ENCODE data around the gene SKOR1. TPM values are rescaled to one million over a fixed set of nuclear protein-coding genes. Genes with fewer than 3 reads are reported as not detected.

SKOR1 gene
- total and polyA plus RNA-seq, 10 of the 15 experiments (the other 5 are each of a cell fraction or from before 2014, with no cell fraction given): 0.04 to 0.36 (median 0.10) TPM; not detected in 4

DNA sequence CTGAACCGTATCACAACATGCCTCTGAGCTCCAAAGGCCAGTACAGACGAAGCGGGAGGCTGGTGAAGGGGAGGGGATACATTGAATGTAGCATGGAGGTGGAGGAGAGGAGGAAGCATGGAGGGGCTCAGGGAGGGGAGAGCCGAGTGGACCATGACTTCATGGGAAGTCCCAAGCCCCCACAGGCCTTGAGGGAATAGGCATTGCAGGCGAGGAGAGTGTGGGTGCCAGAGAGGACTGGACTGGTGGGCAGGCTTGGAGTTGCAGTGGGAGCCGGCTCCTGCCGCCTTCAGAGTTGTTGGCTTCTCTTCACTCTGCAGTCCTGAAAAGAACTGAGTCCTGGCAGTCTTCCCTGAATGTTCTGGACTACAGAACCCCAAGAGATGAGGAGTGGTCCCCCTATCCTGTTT lies 17.8 kb downstream of the SKOR1 start:
- Histone ChIP-seq H3K9ac (ENCODE audit: control insufficient read depth, insufficient read depth, low read length) (no peak overlapping the region), H3K4me3 (no peak overlapping the region), H3K9me3 (replicated peaks; ENCODE audit: control insufficient read depth, insufficient read depth, low read length) (no peaks in the 10 kb centered on the region), H3K4me1 (ENCODE audit: control insufficient read depth, insufficient read depth, low read length) (peaks cover 13% of the 10 kb centered on the region), H3K27me3 (replicated peaks in 1 of 2; ENCODE audit: control insufficient read depth in 2 of 2, insufficient read depth in 2 of 2, low read length in 1 of 2) (no peaks in the 10 kb centered on the region), H3K79me2 (ENCODE audit: control insufficient read depth, insufficient read depth, low read length) (no peaks in the 10 kb centered on the region; the same call in 1 of the 2 replicates), H4K20me1 (ENCODE audit: control insufficient read depth, insufficient read depth) (no peaks in the 10 kb centered on the region), H3K27ac (ENCODE audit: control insufficient read depth, insufficient read depth) (no peak overlapping the region), H2AFZ (ENCODE audit: control insufficient read depth, low read depth, low read length) (no peak overlapping the region), H3K4me2 (ENCODE audit: control insufficient read depth, insufficient read depth) (no peak overlapping the region), H3K36me3 (ENCODE audit: control insufficient read depth in 2 of 2, insufficient read depth in 2 of 2, low read length in 1 of 2) (no peaks in the 10 kb centered on the region)
- ChIA-PET SMC1A (ENCODE audit: uncharacterized antibody, unreplicated experiment) (no interaction called here), POLR2A (interaction anchor here (0.9 kb wide), 1 partner anchor 11 kb away, joined by 3 read pairs; no protein-coding TSS in a partner anchor), RAD21 (ENCODE audit: unreplicated experiment) (no interaction called here), CTCF (no interaction called here)
- no peak for TF ChIP-seq NBN (IDR thresholded peaks at IDR 0.05)
- no peak for TF ChIP-seq JUNB (IDR thresholded peaks at IDR 0.05)
- DNase-seq (ENCODE audit: low read depth, low spot score) (no peak), ATAC-seq (no peak), FAIRE-seq (no peak)
- WGBS (ENCODE audit: insufficient coverage, insufficient replicate concordance, low lambda C conversion rate, missing lambda C conversion rate): 66% methylated on average over 7 of the region's 7 CpGs
- no TSS peak for BruUV-seq (replicated peaks)
- intact Hi-C loops (cut with micrococcal nuclease; ENCODE audit: unreplicated experiment) (loop anchor here (5.0 to 10.0 kb wide), 2 partner anchors 321 to 758 kb away; partner anchors contain the start of gene C15orf61), in situ Hi-C loops (cut with MboI) (no loop called here)

DNA sequence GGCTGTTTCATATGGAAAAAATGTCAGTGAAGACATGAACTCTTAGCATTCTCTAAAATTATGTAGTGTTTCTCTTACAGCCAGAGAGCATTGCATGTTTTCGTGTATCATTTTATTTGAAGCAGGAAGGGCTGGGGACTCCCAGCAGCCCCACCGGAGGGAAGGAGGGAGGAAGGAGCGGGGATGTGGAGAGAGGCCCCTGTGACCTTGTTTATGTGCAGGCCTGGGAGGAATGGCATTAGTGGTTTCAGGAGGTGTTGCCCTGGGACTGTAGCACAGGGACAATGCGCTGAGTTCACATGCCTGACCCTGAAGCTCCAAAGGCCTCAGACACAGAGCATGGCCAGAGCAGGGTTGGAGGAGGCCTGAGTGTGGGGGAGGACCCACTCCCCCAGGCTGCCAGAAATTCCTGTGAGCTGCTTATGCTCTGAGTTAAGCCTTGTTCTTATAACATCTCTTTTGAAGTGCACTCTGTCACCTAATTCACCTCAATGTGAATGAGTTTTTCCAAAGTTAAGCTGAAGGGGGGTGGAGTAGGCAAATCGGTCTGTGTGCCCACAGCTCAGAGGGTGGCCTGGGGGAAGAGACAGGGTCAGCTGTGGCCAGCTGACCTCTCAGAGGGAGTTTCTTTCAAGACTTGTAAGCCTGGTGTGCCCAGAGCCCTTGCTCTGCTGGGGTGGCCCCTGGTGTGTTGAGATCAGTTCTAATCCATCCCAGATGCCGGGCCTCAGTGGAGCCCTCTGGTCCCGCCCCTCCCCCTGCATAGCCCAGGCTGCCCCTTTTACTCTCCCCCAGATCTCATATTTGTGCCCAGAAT lies 18.5 kb downstream of the SKOR1 start:
- FAIRE-seq: no peak
- Histone ChIP-seq H3K79me2 (ENCODE audit: control insufficient read depth, insufficient read depth, low read length) (no peaks in the 10 kb centered on the region; the same call in 1 of the 2 replicates), H3K36me3 (ENCODE audit: control insufficient read depth in 2 of 2, insufficient read depth in 2 of 2, low read length in 1 of 2) (no peaks in the 10 kb centered on the region)

More for the DNA sequence above, 18.5 kb downstream of the SKOR1 start:
- Histone ChIP-seq H3K4me1 (ENCODE audit: control insufficient read depth, insufficient read depth, low read length) (peaks cover 12% of the 10 kb centered on the region), H3K9ac (ENCODE audit: control insufficient read depth, insufficient read depth, low read length) (no peak overlapping the region), H2AFZ (ENCODE audit: control insufficient read depth, low read depth, low read length) (no peak overlapping the region), H3K4me3 (no peak overlapping the region), H3K9me3 (replicated peaks; ENCODE audit: control insufficient read depth, insufficient read depth, low read length) (no peaks in the 10 kb centered on the region), H4K20me1 (ENCODE audit: control insufficient read depth, insufficient read depth) (no peaks in the 10 kb centered on the region), H3K27me3 (replicated peaks in 1 of 2; ENCODE audit: control insufficient read depth in 2 of 2, insufficient read depth in 2 of 2, low read length in 1 of 2) (no peaks in the 10 kb centered on the region), H3K27ac (ENCODE audit: control insufficient read depth, insufficient read depth) (no peak overlapping the region), H3K4me2 (ENCODE audit: control insufficient read depth, insufficient read depth) (no peak overlapping the region)
- ChIA-PET SMC1A (ENCODE audit: uncharacterized antibody, unreplicated experiment) (no interaction called here), CTCF (no interaction called here), RAD21 (ENCODE audit: unreplicated experiment) (interaction anchor here (0.5 kb wide), 1 partner anchor 10 kb away, joined by 3 read pairs; no protein-coding TSS in a partner anchor), POLR2A (interaction anchor here (0.9 kb wide), 1 partner anchor 10 kb away, joined by 3 read pairs; no protein-coding TSS in a partner anchor)
- BruUV-seq (replicated peaks): no TSS peak
- DNase-seq (ENCODE audit: low read depth, low spot score) (no peak), ATAC-seq (no peak)
- intact Hi-C loops (cut with micrococcal nuclease; ENCODE audit: unreplicated experiment): loop anchor here (5.0 to 10.0 kb wide), 2 partner anchors 321 to 759 kb away; partner anchors contain the start of gene C15orf61
- WGBS (ENCODE audit: insufficient coverage, insufficient replicate concordance, low lambda C conversion rate, missing lambda C conversion rate): 81% methylated on average over 7 of the region's 7 CpGs
- TF ChIP-seq TCF7 (IDR thresholded peaks at IDR 0.05; ENCODE audit: borderline replicate concordance) (no peak), RFX5 (IDR thresholded peaks at IDR 0.05; ENCODE audit: low read depth, low read length) (no peak), STAT1 (conservative IDR thresholded peaks at IDR 0.05) (no peak), KAT2A (conservative IDR thresholded peaks at IDR 0.05; ENCODE audit: control insufficient read depth, low read depth, low read length) (no peak), CHD4 (IDR thresholded peaks at IDR 0.05) (no peak), NFIC (IDR thresholded peaks at IDR 0.05; ENCODE audit: low read depth, low read length) (no peak), MEF2A (IDR thresholded peaks at IDR 0.05; ENCODE audit: insufficient read depth, low read depth, low read length) (no peak), SREBF2 (IDR thresholded peaks at IDR 0.05; ENCODE audit: low read length) (no peak)
- TF ChIP-seq, protein P1, sequence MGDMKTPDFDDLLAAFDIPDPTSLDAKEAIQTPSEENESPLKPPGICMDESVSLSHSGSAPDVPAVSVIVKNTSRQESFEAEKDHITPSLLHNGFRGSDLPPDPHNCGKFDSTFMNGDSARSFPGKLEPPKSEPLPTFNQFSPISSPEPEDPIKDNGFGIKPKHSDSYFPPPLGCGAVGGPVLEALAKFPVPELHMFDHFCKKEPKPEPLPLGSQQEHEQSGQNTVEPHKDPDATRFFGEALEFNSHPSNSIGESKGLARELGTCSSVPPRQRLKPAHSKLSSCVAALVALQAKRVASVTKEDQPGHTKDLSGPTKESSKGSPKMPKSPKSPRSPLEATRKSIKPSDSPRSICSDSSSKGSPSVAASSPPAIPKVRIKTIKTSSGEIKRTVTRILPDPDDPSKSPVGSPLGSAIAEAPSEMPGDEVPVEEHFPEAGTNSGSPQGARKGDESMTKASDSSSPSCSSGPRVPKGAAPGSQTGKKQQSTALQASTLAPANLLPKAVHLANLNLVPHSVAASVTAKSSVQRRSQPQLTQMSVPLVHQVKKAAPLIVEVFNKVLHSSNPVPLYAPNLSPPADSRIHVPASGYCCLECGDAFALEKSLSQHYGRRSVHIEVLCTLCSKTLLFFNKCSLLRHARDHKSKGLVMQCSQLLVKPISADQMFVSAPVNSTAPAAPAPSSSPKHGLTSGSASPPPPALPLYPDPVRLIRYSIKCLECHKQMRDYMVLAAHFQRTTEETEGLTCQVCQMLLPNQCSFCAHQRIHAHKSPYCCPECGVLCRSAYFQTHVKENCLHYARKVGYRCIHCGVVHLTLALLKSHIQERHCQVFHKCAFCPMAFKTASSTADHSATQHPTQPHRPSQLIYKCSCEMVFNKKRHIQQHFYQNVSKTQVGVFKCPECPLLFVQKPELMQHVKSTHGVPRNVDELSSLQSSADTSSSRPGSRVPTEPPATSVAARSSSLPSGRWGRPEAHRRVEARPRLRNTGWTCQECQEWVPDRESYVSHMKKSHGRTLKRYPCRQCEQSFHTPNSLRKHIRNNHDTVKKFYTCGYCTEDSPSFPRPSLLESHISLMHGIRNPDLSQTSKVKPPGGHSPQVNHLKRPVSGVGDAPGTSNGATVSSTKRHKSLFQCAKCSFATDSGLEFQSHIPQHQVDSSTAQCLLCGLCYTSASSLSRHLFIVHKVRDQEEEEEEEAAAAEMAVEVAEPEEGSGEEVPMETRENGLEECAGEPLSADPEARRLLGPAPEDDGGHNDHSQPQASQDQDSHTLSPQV (IDR thresholded peaks at IDR 0.05): no peak
- in situ Hi-C loops (cut with MboI): no loop called here

Data from GM12878 (cell line).